ENCODE measurements around the gene IRS2.

DNA sequence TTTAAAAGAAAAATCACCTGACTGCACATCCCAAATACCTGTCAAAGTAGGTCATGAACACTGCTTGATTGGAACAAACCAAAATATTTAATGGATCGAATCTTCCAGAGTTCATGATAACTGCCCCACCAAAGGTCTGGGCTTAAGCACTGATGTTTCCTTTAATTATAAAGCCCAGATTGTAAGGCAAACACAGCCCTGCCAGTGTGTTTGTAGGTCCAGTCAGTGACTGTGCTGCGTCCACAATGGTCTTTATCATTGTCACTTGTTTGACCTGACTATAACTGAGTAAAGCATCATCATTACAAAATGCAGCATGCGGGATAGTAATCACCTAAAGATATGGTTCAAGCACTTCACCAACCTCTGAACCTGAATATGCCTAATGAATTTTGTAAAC, 63.3 kb downstream of the IRS2 start:
- TF ChIP-seq CTCF (IDR thresholded peaks at IDR 0.05) (no peak), POLR2A (IDR thresholded peaks at IDR 0.05) (no peak)
